WTC11 (cell line): Measurements from ENCODE around the gene WFS1. TPM values are rescaled to one million over a fixed set of nuclear protein-coding genes. Genes with fewer than 3 reads are reported as not detected.
A peak's percentile ranks its signal among the peaks of the same experiment; 100 is the strongest.

Source experiments
- ATAC-seq: fragments of 200-7000 bp; cut with Tn5 transposase; 2 replicates; pipeline ENCODE4 v1.10.0; 2021; ENCODE audit warnings: mild to moderate bottlenecking, moderate library complexity
- CTCF ChIA-PET: fragments of 300-600 bp; sonication (Branson Sonifier 250); formaldehyde crosslinking; loops from one replicate; lab custom pipeline; 2021; ENCODE audit warnings: antibody characterized with exemption; lab: Charles Lee
- POLR2A ChIA-PET: fragments of 350-600 bp; sonication (Branson Sonifier 250); formaldehyde crosslinking; loops from one replicate; lab custom pipeline; 2021; ENCODE audit warnings: antibody characterized with exemption; lab: Charles Lee
- DNase-seq: peaks from one replicate; pipeline ENCODE4 v3.0.0; 2021; ENCODE audit warnings: low spot score
- H3K27ac Mint-ChIP-seq: 2 replicates; pipeline ENCODE4 v1.8.0; 2021; ENCODE audit warnings: mixed read lengths
- H3K27me3 Mint-ChIP-seq: 2 replicates; pipeline ENCODE4 v1.8.0; 2021; ENCODE audit warnings: low read depth, mild to moderate bottlenecking, moderate library complexity, mixed read lengths
- H3K36me3 Mint-ChIP-seq: 2 replicates; pipeline ENCODE4 v1.8.0; 2021; ENCODE audit warnings: mixed read lengths
- H3K4me1 Mint-ChIP-seq: 2 replicates; pipeline ENCODE4 v1.8.0; 2022; ENCODE audit warnings: mixed read lengths
- H3K4me3 Mint-ChIP-seq: 2 replicates; pipeline ENCODE4 v1.8.0; 2021; ENCODE audit warnings: mild to moderate bottlenecking, moderate library complexity, mixed read lengths
- H3K9me3 Mint-ChIP-seq: 2 replicates; pipeline ENCODE4 v1.8.0; 2021; ENCODE audit warnings: mixed read lengths
- ETV6 ChIP-seq: sonication (generic); formaldehyde crosslinking; IDR thresholded peaks from 2 replicates; pipeline ENCODE4 v1.8.1; 2022; ENCODE audit warnings: mild to moderate bottlenecking, missing genetic modification reagents
- SMAD3 ChIP-seq: sonication (generic); formaldehyde crosslinking; IDR thresholded peaks from 2 replicates; pipeline ENCODE4 v1.8.0; 2022; ENCODE audit warnings: missing genetic modification reagents, mild to moderate bottlenecking, borderline replicate concordance
- ZBTB43 ChIP-seq: sonication (generic); formaldehyde crosslinking; IDR thresholded peaks from 2 replicates; pipeline ENCODE4 v1.8.1; 2023; ENCODE audit warnings: mild to moderate bottlenecking, missing genetic modification reagents
- ZNF219 ChIP-seq: sonication (generic); formaldehyde crosslinking; IDR thresholded peaks from 2 replicates; pipeline ENCODE4 v1.8.0; 2023; ENCODE audit warnings: missing genetic modification reagents, mild to moderate bottlenecking, borderline replicate concordance
- ZNF263 ChIP-seq: sonication (generic); formaldehyde crosslinking; IDR thresholded peaks from 2 replicates; pipeline ENCODE4 v1.8.1; 2022; ENCODE audit warnings: low read depth, mild to moderate bottlenecking, moderate library complexity, missing genetic modification reagents
- ZNF396 ChIP-seq: fragments of 250-450 bp; sonication (Bioruptor Pico); IDR thresholded peaks from 2 replicates; pipeline ENCODE4 v1.8.0; 2021; ENCODE audit warnings: mild to moderate bottlenecking, moderate library complexity, borderline replicate concordance
- ZNF532 ChIP-seq: fragments of 250-450 bp; sonication (Bioruptor Pico); IDR thresholded peaks from 2 replicates; pipeline ENCODE4 v1.9.0; 2021; ENCODE audit warnings: mild to moderate bottlenecking, borderline replicate concordance
- total RNA-seq: library from RNA; stranded (reverse); gene quantifications from 3 replicates; pipeline ENCODE4 v1.2.3, GENCODE V29; 2021
- TF ChIP-seq, protein P1 (sequence below): sonication (generic); formaldehyde crosslinking; IDR thresholded peaks from 2 replicates; pipeline ENCODE4 v1.8.1; 2022; ENCODE audit warnings: mild to moderate bottlenecking, moderate library complexity, missing genetic modification reagents
- TF ChIP-seq, protein P2 (sequence below): fragments of 200-600 bp; IDR thresholded peaks from 2 replicates; pipeline ENCODE4 v1.8.0; 2022; ENCODE audit warnings: antibody characterized with exemption
- TF ChIP-seq, protein P3 (sequence below): sonication (generic); formaldehyde crosslinking; IDR thresholded peaks from 2 replicates; pipeline ENCODE4 v1.8.0; 2022; ENCODE audit warnings: mild to moderate bottlenecking, missing genetic modification reagents

Gene WFS1
- total RNA-seq, 1 experiment from 2014 or later: 34.7 TPM

DNA sequence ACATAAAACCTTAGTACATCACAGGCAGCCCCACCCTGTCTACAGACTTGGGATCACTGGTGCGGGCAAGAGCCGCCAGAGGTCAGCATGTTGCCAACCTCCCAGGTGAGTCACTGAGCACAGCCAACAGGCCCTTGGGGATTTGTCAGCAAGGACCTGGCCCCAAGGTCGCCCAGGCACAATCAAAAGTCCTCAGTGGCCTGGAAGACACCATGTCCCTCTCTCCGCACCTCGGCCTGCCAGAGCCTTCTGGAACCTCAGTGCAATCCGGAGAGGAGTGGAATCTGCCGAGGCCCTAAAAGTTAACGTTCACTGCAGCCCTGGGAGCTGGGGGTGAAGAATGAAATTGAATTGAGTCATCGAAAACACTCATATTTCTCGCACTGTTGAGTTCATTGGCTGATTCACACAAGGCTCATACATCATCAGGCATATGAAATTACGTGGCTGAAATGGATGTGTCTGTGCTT is 74.3 kb downstream of the WFS1 start:
- DNase-seq (no peak), ATAC-seq (peak; percentile 65)
- POLR2A ChIA-PET: no interaction called here
- no peak overlapping the region for H3K27ac Mint-ChIP-seq
- 0 out of 2 replicates have a peak, but pooled peaks cover 7% of the 10 kb centered on the region for H3K4me1 Mint-ChIP-seq
- CTCF ChIA-PET: interaction anchor here (0.6 to 5.1 kb wide), 3 partner anchors 12 to 131 kb away, joined by 6 to 32 read pairs (median 7); no protein-coding TSS in a partner anchor
- no peak overlapping the region for H3K4me3 Mint-ChIP-seq
- no peaks in the 10 kb centered on the region for H3K36me3 Mint-ChIP-seq
- no peak for TF ChIP-seq ETV6
- TF ChIP-seq, all 79 proteins: peak for 0
- Mint-ChIP-seq H3K27me3 (no peaks in the 10 kb centered on the region), H3K9me3 (no peaks in the 10 kb centered on the region)

GRCh38 chr4:6345096-6345830 is 75.6 kb downstream of the WFS1 start:
- no peaks in the 10 kb centered on the region for H3K27me3 Mint-ChIP-seq
- CTCF ChIA-PET: interaction anchor here (1.0 to 5.1 kb wide), 3 partner anchors 11 to 201 kb away, joined by 3 to 32 read pairs (median 4); no protein-coding TSS in a partner anchor
- no peak overlapping the region for H3K27ac Mint-ChIP-seq
- no peak for DNase-seq
- H3K9me3 Mint-ChIP-seq: no peaks in the 10 kb centered on the region
- H3K4me1 Mint-ChIP-seq: 0 out of 2 replicates have a peak, but pooled peaks cover 7% of the 10 kb centered on the region
- H3K4me3 Mint-ChIP-seq: no peak overlapping the region
- POLR2A ChIA-PET: no interaction called here
- peak; percentile 49 for ATAC-seq
- H3K36me3 Mint-ChIP-seq: no peaks in the 10 kb centered on the region
- 0 out of 2 replicates have a peak, but pooled peaks have one; percentile 47 for TF ChIP-seq ZNF263 (CRISPR knock-in tag)
- TF ChIP-seq, protein P1, sequence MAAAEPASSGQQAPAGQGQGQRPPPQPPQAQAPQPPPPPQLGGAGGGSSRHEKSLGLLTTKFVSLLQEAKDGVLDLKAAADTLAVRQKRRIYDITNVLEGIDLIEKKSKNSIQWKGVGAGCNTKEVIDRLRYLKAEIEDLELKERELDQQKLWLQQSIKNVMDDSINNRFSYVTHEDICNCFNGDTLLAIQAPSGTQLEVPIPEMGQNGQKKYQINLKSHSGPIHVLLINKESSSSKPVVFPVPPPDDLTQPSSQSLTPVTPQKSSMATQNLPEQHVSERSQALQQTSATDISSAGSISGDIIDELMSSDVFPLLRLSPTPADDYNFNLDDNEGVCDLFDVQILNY: no peak

DNA sequence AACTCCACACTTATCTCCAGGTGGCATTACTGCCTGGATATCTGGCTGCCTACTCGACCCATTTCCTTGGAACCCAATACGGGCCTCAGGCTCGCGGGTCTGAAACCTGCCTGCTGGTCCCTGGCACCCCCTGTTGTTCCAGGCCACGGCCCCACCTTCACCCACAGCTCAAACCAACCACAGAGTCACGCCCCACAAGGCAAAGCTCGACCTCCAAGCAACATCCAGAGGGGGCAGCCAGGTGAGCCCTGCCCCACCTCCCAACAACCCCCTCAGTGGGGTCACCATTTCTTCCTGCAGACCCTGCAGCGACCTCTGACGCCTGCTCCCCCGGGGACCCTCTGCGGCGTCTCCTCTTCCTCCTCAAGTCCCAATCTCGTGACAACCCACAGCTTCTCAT is 76.2 kb downstream of the WFS1 start:
- H3K36me3 Mint-ChIP-seq: no peaks in the 10 kb centered on the region
- ATAC-seq (no peak), DNase-seq (no peak)
- H3K9me3 Mint-ChIP-seq: no peaks in the 10 kb centered on the region
- no peak overlapping the region for H3K4me3 Mint-ChIP-seq
- no peak overlapping the region for H3K27ac Mint-ChIP-seq
- CTCF ChIA-PET: interaction anchor here (1.0 to 5.1 kb wide), 3 partner anchors 11 to 200 kb away, joined by 3 to 32 read pairs (median 4); no protein-coding TSS in a partner anchor
- H3K27me3 Mint-ChIP-seq: no peaks in the 10 kb centered on the region
- 0 out of 2 replicates have a peak, but pooled peaks cover 3% of the 10 kb centered on the region for H3K4me1 Mint-ChIP-seq
- POLR2A ChIA-PET: no interaction called here
- TF ChIP-seq, protein P2, sequence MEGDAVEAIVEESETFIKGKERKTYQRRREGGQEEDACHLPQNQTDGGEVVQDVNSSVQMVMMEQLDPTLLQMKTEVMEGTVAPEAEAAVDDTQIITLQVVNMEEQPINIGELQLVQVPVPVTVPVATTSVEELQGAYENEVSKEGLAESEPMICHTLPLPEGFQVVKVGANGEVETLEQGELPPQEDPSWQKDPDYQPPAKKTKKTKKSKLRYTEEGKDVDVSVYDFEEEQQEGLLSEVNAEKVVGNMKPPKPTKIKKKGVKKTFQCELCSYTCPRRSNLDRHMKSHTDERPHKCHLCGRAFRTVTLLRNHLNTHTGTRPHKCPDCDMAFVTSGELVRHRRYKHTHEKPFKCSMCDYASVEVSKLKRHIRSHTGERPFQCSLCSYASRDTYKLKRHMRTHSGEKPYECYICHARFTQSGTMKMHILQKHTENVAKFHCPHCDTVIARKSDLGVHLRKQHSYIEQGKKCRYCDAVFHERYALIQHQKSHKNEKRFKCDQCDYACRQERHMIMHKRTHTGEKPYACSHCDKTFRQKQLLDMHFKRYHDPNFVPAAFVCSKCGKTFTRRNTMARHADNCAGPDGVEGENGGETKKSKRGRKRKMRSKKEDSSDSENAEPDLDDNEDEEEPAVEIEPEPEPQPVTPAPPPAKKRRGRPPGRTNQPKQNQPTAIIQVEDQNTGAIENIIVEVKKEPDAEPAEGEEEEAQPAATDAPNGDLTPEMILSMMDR: no peak
- no peak for TF ChIP-seq ZNF396 (CRISPR knock-in tag)
- TF ChIP-seq, protein P3, sequence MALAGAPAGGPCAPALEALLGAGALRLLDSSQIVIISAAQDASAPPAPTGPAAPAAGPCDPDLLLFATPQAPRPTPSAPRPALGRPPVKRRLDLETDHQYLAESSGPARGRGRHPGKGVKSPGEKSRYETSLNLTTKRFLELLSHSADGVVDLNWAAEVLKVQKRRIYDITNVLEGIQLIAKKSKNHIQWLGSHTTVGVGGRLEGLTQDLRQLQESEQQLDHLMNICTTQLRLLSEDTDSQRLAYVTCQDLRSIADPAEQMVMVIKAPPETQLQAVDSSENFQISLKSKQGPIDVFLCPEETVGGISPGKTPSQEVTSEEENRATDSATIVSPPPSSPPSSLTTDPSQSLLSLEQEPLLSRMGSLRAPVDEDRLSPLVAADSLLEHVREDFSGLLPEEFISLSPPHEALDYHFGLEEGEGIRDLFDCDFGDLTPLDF (CRISPR knock-in tag): no peak
- TF ChIP-seq, protein P1: no peak

DNA sequence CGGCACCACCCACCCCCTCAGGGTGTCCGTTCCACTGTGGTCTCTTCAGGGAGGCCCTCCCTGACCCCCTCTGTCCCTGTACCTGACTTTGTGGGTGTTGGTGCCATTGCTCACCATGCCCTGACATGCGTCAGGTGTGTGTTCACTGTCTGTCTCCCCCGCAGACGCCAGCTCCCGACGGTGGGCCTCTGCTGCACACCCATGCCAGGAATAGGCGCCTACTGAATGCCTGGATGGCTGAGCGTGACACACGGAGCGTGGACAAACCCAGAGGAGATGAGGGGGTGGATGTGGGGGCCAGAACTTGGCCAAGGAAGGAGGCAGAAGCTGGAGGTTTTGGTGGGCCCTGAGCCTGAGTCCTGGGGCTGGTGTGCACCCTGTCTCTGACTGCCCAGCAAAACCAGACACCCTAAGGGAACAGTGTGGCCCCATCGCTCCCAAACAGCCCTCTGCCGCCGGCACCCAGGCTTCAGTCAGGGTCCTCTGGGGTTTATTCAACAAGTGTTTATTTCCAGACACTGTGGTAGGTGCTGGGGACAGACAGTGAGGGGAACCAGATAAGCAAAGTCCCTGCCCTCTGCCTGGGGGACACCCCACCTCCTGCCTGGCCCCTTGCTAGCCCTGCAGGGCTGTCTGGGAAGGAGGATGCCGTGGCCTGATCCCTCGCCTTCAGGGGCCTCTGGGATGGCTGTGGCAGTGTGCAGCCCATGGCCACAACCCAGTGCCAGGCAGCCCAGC is 76.9 kb downstream of the WFS1 start:
- ChIA-PET POLR2A (no interaction called here), CTCF (interaction anchor here (1.0 to 5.1 kb wide), 3 partner anchors 10 to 200 kb away, joined by 3 to 32 read pairs (median 4); no protein-coding TSS in a partner anchor)
- Mint-ChIP-seq H3K9me3 (no peaks in the 10 kb centered on the region), H3K36me3 (no peaks in the 10 kb centered on the region), H3K4me1 (0 out of 2 replicates have a peak, but pooled peaks cover 3% of the 10 kb centered on the region), H3K27me3 (no peaks in the 10 kb centered on the region), H3K4me3 (no peak overlapping the region), H3K27ac (no peak overlapping the region)
- DNase-seq: no peak
- ATAC-seq: no peak
- TF ChIP-seq ZNF219 (CRISPR knock-in tag) (no peak), ZBTB43 (no peak), ETV6 (no peak), SMAD3 (CRISPR knock-in tag) (no peak), ZNF532 (no peak)
- TF ChIP-seq, protein P2: no peak
